Measurements from ENCODE around the gene SLC17A9. TPM values are rescaled to one million over a fixed set of nuclear protein-coding genes. Genes with fewer than 3 reads are reported as not detected.

The SLC17A9 gene
- total and polyA plus RNA-seq, 2 of the 8 experiments (the other 6 are each of a cell fraction or from before 2014, with no cell fraction given), result 23.5 to 35.2 TPM

DNA sequence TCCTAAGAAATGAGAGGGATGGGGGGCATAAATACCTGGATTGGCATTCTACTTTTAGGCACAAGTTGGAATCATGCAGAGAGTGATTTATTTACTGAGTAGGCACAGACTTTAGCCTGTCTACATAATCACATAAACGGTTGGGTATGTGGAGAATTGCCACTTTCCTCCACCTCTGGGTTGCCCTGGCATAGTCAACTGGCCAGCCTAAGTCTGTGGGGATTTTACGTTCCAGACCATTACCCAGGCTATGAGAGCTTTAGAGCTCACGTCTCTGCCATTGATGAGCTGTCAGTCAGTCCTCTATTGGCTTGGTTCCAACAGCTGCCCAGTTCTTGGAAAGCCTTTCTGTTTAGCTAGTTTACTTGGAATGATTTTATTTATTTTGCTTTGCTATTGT is 59.3 kb downstream of the SLC17A9 start (continued):
- TF ChIP-seq SAP30 (IDR thresholded peaks at IDR 0.05; ENCODE audit: insufficient read depth, insufficient replicate concordance, low read length) (no peak), BRCA1 (IDR thresholded peaks at IDR 0.05; ENCODE audit: low read depth, low read length) (no peak), CHD2 (IDR thresholded peaks at IDR 0.05; ENCODE audit: low read length) (no peak), CBX5 (IDR thresholded peaks at IDR 0.05; ENCODE audit: low read depth, low read length) (no peak)

Data from H1 (cell line).